GM12872 (cell line): ENCODE measurements around the gene RLN3.

Experiments used
- TF ChIP-seq, protein P1 (sequence below): IDR thresholded peaks from 3 replicates; pipeline ENCODE4 v1.5.1; 2011; ENCODE audit warnings: low read depth, mild to moderate bottlenecking, low read length, moderate library complexity; ENCODE audit not compliant: insufficient read depth

The RLN3 gene

DNA sequence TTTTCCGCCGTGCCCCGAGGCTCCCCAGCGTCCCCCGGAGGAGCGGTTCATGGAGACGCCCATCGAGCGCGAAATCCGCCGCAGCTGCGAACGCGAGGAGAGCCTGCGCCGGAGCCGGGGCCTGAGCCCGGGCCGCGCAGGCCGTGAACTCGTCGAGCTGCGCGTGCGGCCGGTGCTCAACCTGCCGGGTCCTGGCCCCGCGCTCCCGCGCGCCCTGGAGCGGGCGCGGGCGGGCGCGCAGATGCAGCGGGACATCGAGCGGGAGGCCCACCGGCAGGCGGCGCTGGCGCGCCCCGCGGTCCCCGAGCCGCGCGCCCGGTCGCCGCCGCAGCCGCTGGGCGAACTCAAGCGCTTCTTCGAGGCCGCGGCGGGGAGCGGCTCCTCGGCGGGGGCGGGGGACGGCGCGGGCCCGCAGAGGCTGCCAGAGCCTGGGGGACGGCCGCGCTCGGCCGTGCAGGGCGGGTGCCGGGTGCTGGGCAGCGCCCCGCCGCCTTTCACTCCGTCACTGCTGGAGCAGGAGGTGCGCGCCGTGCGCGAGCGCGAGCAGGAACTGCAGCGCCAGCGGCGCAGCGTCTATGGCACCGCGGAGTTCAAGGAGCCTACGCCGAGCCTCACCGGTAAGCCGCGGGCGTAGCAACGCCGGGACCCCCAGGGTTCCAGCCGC is 45.4 kb downstream of the RLN3 start:
- TF ChIP-seq, protein P1, sequence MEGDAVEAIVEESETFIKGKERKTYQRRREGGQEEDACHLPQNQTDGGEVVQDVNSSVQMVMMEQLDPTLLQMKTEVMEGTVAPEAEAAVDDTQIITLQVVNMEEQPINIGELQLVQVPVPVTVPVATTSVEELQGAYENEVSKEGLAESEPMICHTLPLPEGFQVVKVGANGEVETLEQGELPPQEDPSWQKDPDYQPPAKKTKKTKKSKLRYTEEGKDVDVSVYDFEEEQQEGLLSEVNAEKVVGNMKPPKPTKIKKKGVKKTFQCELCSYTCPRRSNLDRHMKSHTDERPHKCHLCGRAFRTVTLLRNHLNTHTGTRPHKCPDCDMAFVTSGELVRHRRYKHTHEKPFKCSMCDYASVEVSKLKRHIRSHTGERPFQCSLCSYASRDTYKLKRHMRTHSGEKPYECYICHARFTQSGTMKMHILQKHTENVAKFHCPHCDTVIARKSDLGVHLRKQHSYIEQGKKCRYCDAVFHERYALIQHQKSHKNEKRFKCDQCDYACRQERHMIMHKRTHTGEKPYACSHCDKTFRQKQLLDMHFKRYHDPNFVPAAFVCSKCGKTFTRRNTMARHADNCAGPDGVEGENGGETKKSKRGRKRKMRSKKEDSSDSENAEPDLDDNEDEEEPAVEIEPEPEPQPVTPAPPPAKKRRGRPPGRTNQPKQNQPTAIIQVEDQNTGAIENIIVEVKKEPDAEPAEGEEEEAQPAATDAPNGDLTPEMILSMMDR: peak; percentile 57; the same call in 2 of the 3 replicates

DNA sequence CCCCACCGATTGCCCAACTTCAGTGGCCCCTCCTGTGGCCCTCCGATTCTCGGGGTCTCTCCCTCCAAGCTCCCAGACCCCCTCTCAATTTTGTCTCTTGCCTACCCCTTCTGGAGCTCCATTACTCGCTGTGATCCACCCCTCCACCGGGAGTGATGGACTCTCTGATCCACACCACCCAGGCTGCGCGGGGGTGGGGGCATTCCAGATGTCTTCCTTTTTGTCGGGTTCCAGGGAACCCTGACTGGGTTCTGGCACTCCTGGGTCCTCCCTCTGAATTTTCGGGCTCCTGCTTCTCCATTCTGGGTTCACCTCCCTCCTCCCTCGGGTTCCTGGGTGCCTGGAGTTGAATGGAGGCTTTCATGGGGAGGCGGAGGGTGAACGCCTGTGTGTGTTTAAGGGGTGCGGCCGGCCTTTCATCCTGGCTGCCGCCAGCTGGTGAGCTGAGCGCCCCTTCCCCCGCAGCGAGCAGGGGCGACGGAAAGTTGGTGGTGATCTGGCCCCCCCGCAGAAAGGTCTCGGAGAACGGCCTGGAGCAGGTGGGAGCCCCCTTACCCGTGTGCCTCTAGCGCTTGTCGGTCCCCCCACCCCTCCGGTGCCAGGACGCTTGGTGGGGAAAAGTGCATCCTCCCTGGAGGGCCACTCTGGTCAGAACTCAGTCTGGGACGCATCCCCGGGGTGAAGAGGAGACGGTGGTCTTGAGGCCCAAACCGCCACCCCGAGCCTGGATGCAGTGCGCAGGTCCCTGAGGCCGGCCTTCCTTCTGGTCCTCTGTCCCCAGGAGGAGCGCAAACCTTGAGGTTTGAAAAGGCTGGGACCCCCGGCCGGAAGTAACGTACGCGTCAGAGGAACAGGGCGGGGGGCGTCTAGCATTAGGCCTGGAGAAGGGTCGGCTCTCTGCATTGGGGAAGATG is 46.2 kb downstream of the RLN3 start:
- TF ChIP-seq, protein P1: no peak

DNA sequence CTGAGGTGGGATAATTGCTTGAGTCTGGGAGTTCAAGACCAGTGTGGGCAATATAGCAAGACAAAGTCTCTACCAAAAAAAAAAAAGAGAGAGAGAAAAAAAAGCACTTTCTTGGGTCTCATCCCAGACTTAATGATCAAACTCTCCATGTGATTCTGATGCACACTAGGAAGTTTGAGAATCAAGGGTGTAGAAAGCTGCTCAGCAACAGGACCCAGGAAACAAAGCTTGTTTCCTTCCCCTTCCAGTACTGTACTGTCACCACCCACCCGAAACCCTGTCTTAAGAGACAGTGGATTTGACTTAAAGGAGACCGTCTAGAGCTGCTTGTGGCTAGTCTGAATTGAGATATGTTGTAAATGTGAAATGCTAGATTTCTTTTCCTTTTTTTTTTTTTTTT is 50.5 kb downstream of the RLN3 start:
- TF ChIP-seq, protein P1: no peak
